ENCODE measurements around the gene CYP27C1. TPM values are rescaled to one million over a fixed set of nuclear protein-coding genes. Genes with fewer than 3 reads are reported as not detected.
A peak's percentile ranks its signal among the peaks of the same experiment; 100 is the strongest.

Gene CYP27C1
- total and polyA plus RNA-seq, 4 donors, result 0.02 to 0.14 (median 0.07) TPM

- Histone ChIP-seq H3K4me1 (ENCODE audit: control insufficient read depth in 4 of 4, insufficient read depth in 4 of 4, low read length in 3 of 4) (peaks cover 6 to 35% (median 25%) of the 10 kb centered on the region in 4 donors), H3K9me3 (ENCODE audit: control insufficient read depth in 4 of 4, low read length in 3 of 4) (no peaks in the 10 kb centered on the region), H3K27me3 (ENCODE audit: control insufficient read depth in 4 of 4, insufficient read depth in 4 of 4, low read length in 3 of 4) (no peaks in the 10 kb centered on the region), H3K27ac (ENCODE audit: low read depth in 1 of 2, low read length in 2 of 2) (no peak overlapping the region), H3K36me3 (ENCODE audit: control insufficient read depth in 4 of 4, insufficient read depth in 3 of 4, low read depth in 1 of 4, low read length in 3 of 4) (no peaks in the 10 kb centered on the region), H3K9ac (ENCODE audit: low read depth in 1 of 2, low read length in 2 of 2) (no peak overlapping the region), H3K4me3 (ENCODE audit: low read depth in 1 of 3, low read length in 3 of 3) (no peak overlapping the region)
- TF ChIP-seq GABPA (IDR thresholded peaks at IDR 0.05 in 1 of 2, conservative IDR thresholded peaks at IDR 0.05 in 1 of 2) (no peak), SP1 (IDR thresholded peaks at IDR 0.05) (no peak), YY1 (IDR thresholded peaks at IDR 0.05) (no peak), JUND (IDR thresholded peaks at IDR 0.05) (no peak), FOXA1 (IDR thresholded peaks at IDR 0.05) (no peak), RAD21 (IDR thresholded peaks at IDR 0.05) (peak; percentile 81 to 85), CTCF (IDR thresholded peaks at IDR 0.05; ENCODE audit: low read depth, low read length, missing input control) (peak; percentile 61), EGR1 (IDR thresholded peaks at IDR 0.05; ENCODE audit: low read depth in 2 of 2) (no peak), ZBTB33 (IDR thresholded peaks at IDR 0.05) (no peak), HNF4G (IDR thresholded peaks at IDR 0.05) (no peak), FOXA2 (IDR thresholded peaks at IDR 0.05) (no peak), ATF3 (IDR thresholded peaks at IDR 0.05) (no peak), TAF1 (conservative IDR thresholded peaks at IDR 0.05) (no peak)
- no peak for DNase-seq (ENCODE audit: low spot score)
- WGBS, result 50% methylated on average over 4 of the region's 4 CpGs
Observed at GRCh38 chr2:127196998-127197397, 23.1 kb downstream of the CYP27C1 start.

GRCh38 chr2:127196549-127196948, 23.6 kb downstream of the CYP27C1 start:
- no peak overlapping the region for H3K9ac ChIP-seq (ENCODE audit: low read depth in 1 of 2, low read length in 2 of 2)
- H3K9me3 ChIP-seq (ENCODE audit: control insufficient read depth in 4 of 4, low read length in 3 of 4), result no peaks in the 10 kb centered on the region
- WGBS, result 97% methylated on average over 2 of the region's 2 CpGs
- H3K27ac ChIP-seq (ENCODE audit: low read depth in 1 of 2, low read length in 2 of 2), result no peak overlapping the region
- H3K4me3 ChIP-seq (ENCODE audit: low read depth in 1 of 3, low read length in 3 of 3), result no peak overlapping the region
- peaks cover 6 to 35% (median 25%) of the 10 kb centered on the region in 4 donors for H3K4me1 ChIP-seq (ENCODE audit: control insufficient read depth in 4 of 4, insufficient read depth in 4 of 4, low read length in 3 of 4)
- no peaks in the 10 kb centered on the region for H3K36me3 ChIP-seq (ENCODE audit: control insufficient read depth in 4 of 4, insufficient read depth in 3 of 4, low read depth in 1 of 4, low read length in 3 of 4)
- no peak for TF ChIP-seq ZBTB33 (IDR thresholded peaks at IDR 0.05)
- no peak for TF ChIP-seq RXRA (IDR thresholded peaks at IDR 0.05)
- TF ChIP-seq SP1 (IDR thresholded peaks at IDR 0.05), result no peak
- no peak for TF ChIP-seq HNF4A (conservative IDR thresholded peaks at IDR 0.05)
- no peak for TF ChIP-seq RAD21 (IDR thresholded peaks at IDR 0.05)
- no peak for TF ChIP-seq YY1 (IDR thresholded peaks at IDR 0.05)
- no peak for TF ChIP-seq EGR1 (IDR thresholded peaks at IDR 0.05; ENCODE audit: low read depth in 2 of 2)
- no peak for DNase-seq (ENCODE audit: low spot score)
- H3K27me3 ChIP-seq (ENCODE audit: control insufficient read depth in 4 of 4, insufficient read depth in 4 of 4, low read length in 3 of 4), result no peaks in the 10 kb centered on the region

Measured in liver (tissue), 9 donors.